GM19468 (cell line): Measurements from ENCODE around the gene AQP12A.
"Not testable (repeated sequence)": the region's sequence is repeated elsewhere in the genome, so short reads cannot be mapped to it uniquely, and the experiment has no call there.

Experiments
- ATAC-seq: cut with Tn5 transposase; IDR thresholded peaks from one replicate; pipeline ENCODE4 v1.9.1; 2021; ENCODE audit warnings: mild to moderate bottlenecking, moderate library complexity, moderate number of reproducible peaks; ENCODE audit not compliant: unreplicated experiment; ENCODE audit errors: extremely low read depth

Gene AQP12A, protein sequence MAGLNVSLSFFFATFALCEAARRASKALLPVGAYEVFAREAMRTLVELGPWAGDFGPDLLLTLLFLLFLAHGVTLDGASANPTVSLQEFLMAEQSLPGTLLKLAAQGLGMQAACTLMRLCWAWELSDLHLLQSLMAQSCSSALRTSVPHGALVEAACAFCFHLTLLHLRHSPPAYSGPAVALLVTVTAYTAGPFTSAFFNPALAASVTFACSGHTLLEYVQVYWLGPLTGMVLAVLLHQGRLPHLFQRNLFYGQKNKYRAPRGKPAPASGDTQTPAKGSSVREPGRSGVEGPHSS

GRCh38 chr2:240691631-240692420 is at the start of gene AQP12A:
AQP12A (plus strand) TSS chr2:240691866; CDS start chr2:240691914, 48 bp downstream.
- ATAC-seq, result not testable (repeated sequence)

- no peak for ATAC-seq
Measured at GRCh38 chr2:240642061-240642805, 49.4 kb upstream of the AQP12A start.

DNA sequence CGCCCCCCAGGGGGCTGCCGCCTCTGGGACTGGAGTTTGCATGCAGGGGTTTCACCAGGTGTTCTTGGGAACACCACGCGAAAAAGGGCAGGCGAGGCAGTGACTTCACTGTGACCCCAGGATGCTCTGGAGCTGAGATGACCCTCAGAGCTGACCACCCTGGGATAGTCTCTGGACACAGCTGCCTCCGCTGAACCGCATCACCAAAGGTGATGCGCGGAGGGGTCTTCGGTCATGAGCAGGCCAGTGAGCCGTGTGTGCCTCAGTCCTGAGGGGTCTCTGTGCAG is 48.9 kb upstream of the AQP12A start:
- no peak for ATAC-seq

- no peak for ATAC-seq
Measured at GRCh38 chr2:240643093-240643810, 48.4 kb upstream of the AQP12A start.

GRCh38 chr2:240643811-240644150 is 47.9 kb upstream of the AQP12A start:
- no peak for ATAC-seq

DNA sequence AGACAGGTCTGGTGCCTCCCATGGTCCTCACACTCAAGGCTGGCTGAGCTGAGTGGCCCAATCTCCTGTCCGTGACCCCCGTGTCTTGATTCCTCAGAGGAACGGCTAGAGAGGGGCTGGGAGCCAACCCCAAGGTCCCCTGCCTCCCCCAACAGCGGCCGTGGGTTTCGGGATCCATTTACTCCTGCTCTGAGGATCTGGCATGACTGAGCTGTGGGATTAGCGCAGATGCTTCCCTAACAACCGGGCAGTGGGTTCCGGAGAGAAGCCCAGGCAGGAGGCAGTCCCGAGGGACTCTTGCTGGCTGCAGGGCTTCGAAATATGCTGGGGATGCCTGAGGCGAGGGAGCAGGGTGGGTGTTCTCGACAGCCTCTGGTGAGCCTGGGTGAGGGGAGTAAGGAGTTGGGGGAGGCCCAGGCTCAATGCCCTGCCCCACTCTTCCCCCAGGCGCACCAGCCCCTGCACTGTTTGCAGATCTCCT is 47.5 kb upstream of the AQP12A start:
- ATAC-seq, result no peak

DNA sequence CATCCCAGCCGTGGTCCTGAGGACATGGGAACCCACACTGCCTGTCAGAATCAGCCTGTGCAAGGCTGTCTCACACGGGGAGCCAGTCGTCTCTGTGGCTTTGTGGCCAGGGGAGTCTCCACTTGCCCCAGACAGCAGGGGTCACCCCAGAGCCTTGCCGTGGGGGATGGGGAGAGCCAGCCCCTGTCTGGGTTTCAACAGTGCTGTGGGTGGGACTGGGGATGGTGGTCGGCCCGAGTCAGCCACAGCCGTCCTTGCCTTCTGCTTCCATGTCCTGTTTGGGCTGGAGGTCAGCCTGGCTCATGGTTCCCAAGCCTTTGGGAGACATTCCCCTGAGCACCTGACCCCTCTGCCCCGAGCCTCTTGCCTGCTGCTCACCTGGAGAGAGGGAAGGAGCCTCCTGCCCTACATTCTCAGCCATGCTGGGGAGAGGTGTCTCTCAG is 46.8 kb upstream of the AQP12A start:
- ATAC-seq, result no peak

- ATAC-seq, result no peak
Measured at GRCh38 chr2:240645346-240645745, 46.3 kb upstream of the AQP12A start.

GRCh38 chr2:240645801-240646175 is 45.9 kb upstream of the AQP12A start:
- ATAC-seq, result no peak

DNA sequence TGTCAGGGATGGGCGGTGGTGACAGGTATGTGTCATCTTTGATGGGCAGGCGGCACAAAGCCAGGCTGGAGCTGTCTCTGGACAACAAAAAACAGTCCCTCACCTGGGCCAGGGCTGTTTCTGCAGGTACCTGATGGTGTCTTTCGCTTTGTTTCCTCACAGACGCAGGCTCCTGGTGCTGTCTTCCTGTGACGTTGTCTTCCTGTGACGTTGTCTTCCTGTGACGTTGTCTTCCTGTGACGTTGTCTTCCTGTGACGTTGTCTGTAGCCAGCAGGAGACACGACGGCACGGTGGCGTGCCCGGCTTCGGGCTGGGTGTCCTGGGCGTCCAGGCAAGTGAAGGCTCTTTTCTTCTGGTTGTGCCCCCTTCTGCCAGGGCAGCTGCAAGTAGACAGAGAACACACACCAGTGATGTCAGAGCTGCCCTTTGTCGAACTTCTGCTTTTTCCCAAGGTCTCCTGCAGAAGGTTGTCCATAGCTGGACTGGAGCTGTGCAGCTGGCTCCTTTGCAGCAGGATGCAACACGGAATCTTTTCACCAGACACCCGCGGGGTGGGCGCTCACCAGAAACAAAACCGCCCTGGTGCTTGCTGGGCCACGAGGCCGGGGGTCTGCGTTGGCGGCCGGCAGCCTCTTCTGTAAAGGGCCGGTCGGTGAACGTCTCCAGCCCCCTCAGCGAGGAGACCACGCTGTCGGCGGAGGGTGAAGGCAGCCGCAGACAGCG is 45.3 kb upstream of the AQP12A start:
- no peak for ATAC-seq

DNA sequence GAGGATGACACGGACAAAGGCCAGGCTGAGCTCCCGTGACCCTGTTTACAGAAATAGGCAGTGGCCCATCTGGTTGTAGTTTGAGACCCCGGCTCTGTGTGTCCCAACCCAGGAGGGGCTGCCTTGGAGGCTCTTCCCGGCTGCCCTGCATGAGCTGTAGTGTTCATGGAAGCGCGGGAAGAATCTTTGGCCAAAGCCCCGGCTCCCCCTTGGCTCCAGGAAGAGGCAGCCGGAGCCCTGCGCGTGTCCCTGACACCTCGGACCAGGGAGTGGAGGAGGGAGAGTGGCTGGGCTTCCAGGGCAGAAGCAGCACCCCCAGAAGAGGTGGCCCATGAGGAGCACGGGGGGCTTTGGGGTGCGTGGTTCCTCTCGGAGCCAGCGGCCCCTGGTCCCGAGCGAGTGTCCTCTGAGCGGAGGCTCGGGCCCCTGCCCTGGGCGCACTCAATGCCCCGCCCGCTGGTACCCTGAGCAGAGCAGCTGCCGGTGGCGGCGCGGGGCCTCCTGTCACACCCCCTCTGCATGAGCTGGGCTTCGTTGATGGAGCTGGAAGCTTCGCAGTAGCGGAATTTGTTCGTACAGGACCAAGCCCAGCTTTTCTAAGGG is 44.7 kb upstream of the AQP12A start:
- ATAC-seq, result no peak

DNA sequence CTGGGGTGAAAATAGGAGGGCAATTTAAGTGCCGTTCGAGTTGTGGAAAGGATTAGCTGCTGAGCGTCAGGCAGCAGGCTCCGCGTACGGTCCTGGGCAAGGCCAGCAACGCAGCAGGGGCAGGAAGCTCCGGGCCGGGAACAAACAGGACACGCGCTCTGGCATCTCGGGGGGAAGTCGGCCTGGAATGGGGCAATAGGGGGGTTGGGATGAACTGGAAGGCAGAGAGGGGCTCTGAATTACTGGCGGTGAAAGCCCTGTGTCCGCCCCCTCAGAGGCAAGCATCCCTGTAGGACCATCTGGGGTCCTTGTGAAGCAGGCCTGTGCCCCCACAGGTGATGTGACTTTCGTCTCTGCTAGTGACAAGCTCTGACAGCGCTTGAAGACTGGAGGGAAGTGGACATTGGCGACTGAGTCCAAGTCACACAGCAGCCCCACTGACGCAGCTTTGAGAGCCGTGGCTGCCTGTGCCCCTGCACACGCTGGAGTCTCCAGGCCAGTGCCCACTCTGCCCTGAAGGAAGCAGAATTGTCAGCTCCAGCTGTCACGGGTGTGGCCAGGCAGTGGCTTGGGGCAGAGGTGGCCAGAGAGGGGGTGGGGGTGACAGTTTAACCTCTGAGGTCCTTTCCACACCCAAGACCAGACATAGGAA is 44.0 kb upstream of the AQP12A start:
- no peak for ATAC-seq

GRCh38 chr2:240648155-240648649 is 43.5 kb upstream of the AQP12A start:
- ATAC-seq, result no peak

- ATAC-seq, result no peak
Measured at GRCh38 chr2:240648650-240649275, 42.9 kb upstream of the AQP12A start.

DNA sequence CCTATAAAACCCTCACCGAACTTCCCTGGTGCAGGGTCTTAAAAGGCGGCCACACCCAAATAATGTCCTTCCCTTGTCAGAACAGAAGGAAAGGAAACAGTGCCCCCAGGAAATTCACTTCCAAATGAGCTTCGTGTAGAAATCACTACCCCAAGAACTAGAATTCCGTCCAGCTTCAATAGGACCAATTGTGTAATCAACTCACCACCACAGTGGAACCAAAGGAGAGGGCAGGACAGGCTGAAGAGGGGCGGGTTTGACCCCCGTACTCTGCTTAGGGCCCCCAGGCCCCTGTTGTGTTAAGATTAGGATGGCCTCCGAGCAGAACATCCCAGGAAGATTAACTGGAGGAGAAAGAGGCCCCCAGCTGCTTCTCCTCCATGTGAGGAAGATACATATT is 42.3 kb upstream of the AQP12A start:
- no peak for ATAC-seq

- ATAC-seq, result no peak
Measured at GRCh38 chr2:240650254-240650965, 41.3 kb upstream of the AQP12A start.

DNA sequence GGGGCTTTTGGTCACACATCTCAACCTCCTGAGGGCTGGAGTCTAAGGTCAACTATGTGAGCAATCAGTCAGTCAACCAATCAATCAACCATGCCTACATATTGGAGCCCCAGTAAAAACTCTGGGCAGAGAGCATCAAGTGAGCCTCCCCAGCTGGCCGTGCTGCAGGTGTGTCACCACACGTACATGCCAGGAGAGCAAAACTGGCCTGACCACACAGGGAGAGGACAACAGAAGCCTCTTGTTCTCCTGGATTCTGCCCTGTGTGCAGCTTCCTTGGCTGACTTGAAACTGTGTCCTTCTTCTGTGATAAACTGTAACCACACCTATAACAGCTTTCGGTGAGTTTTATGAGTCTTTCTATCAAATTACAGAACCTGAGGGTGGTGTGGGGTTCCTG is 40.5 kb upstream of the AQP12A start:
- ATAC-seq, result no peak
